ENCODE data around the gene SIGLEC8.
"Not testable (repeated sequence)": the region's sequence is repeated elsewhere in the genome, so short reads cannot be mapped to it uniquely, and the experiment has no call there.

DNA sequence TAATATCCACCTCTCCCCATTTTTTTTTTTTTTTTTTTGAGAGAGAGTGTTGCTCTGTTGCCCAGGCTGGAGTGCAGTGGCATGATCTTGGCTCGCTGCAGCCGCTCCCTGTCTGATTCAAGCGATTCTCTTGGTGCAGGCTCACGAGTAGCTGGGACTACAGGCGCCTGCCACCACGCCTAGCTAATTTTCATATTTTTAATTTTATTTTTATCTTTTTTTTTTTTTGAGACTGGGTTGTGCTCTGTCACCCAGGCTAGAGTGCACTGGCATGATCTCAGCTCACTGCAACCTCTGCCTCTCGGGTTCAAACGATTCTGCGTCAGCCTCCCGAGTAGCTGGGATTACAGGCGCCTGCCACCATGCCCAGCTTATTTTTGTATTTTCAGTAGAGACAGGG lies 37.7 kb downstream of the SIGLEC8 start:
- TF ChIP-seq CTCF, POLR2A (IDR thresholded peaks at IDR 0.05): not testable (repeated sequence)
